Activated B cell treated with CpG ODN at 0.5 μM for 24 hours (primary cell): ENCODE measurements around the gene SLC30A7. TPM values are rescaled to one million over a fixed set of nuclear protein-coding genes. Genes with fewer than 3 reads are reported as not detected.

Experiments used
- ATAC-seq: fragments of 200-7000 bp; cut with Tn5 transposase; one replicate; pipeline ENCODE4 v1.10.0; 2021; ENCODE audit warnings: low read depth, mild to moderate bottlenecking, moderate library complexity
- CTCF ChIA-PET: fragments of 350-600 bp; sonication (Branson Sonifier 250); formaldehyde crosslinking; loops from one replicate; lab custom pipeline; 2021; ENCODE audit warnings: antibody characterized with exemption; lab: Charles Lee
- POLR2A ChIA-PET: fragments of 350-600 bp; sonication (Branson Sonifier 250); formaldehyde crosslinking; loops from one replicate; lab custom pipeline; 2021; ENCODE audit warnings: antibody characterized with exemption; lab: Charles Lee
- DNase-seq: peaks from one replicate; pipeline ENCODE4 v3.0.0; 2022
- H3K27ac Mint-ChIP-seq: one replicate; pipeline ENCODE4 v1.8.0; 2020; ENCODE audit warnings: mixed read lengths
- H3K27me3 Mint-ChIP-seq: one replicate; pipeline ENCODE4 v1.8.0; 2021; ENCODE audit warnings: mixed read lengths
- H3K36me3 Mint-ChIP-seq: one replicate; pipeline ENCODE4 v1.8.0; 2021; ENCODE audit warnings: low read depth, mixed read lengths
- H3K4me1 Mint-ChIP-seq: one replicate; pipeline ENCODE4 v1.8.0; 2021; ENCODE audit warnings: mixed read lengths
- H3K4me3 Mint-ChIP-seq: one replicate; pipeline ENCODE4 v1.8.0; 2020; ENCODE audit warnings: mild to moderate bottlenecking, mixed read lengths
- H3K9me3 Mint-ChIP-seq: one replicate; pipeline ENCODE4 v1.8.0; 2020; ENCODE audit warnings: mixed read lengths
- CTCF ChIP-seq: fragments of 200-600 bp; IDR thresholded peaks from one replicate; pipeline ENCODE4 v1.8.0; 2022; ENCODE audit warnings: antibody characterized with exemption, mild to moderate bottlenecking
- intact Hi-C: fragments of 100-400 bp; cut with micrococcal nuclease; formaldehyde crosslinking; loops from one replicate; pipeline ENCODE4 v1.15.1; 2024
- total RNA-seq: library from RNA; stranded (reverse); gene quantifications from 2 replicates; pipeline ENCODE4 v1.2.3, GENCODE V29; 2022

SLC30A7 gene
- total RNA-seq, 1 donor from 2014 or later = 25.7 TPM

GRCh38 chr1:100924991-100925390 lies 29.1 kb downstream of the SLC30A7 start:
- DNase-seq = no peak
- intact Hi-C loops = loop anchor here (5.0 kb wide), 1 partner anchor 102 kb away; the partner anchor contains the start of gene DPH5
- Mint-ChIP-seq H3K4me3 (no peak overlapping the region), H3K9me3 (no peaks in the 10 kb centered on the region), H3K27me3 (no peaks in the 10 kb centered on the region), H3K4me1 (peaks cover 16% of the 10 kb centered on the region), H3K27ac (peak overlapping the region; percentile 24), H3K36me3 (peaks cover 33% of the 10 kb centered on the region)
- no peak for TF ChIP-seq CTCF
- CTCF ChIA-PET = interaction anchor here (0.7 to 10.1 kb wide), 3 partner anchors 10 to 432 kb away, joined by 3 to 130 read pairs (median 4); no protein-coding TSS in a partner anchor
- ATAC-seq = no peak
- POLR2A ChIA-PET = interaction anchor here (1.4 kb wide), 1 partner anchor 311 kb away, joined by 5 read pairs; no protein-coding TSS in a partner anchor

GRCh38 chr1:100926240-100926639 lies 30.4 kb downstream of the SLC30A7 start:
- Mint-ChIP-seq H3K4me3 (no peak overlapping the region), H3K4me1 (peaks cover 17% of the 10 kb centered on the region), H3K9me3 (no peaks in the 10 kb centered on the region), H3K27ac (no peak overlapping the region), H3K36me3 (peaks cover 30% of the 10 kb centered on the region), H3K27me3 (no peaks in the 10 kb centered on the region)
- POLR2A ChIA-PET = no interaction called here
- CTCF ChIA-PET = interaction anchor here (10.1 kb wide), 1 partner anchor 363 kb away, joined by 130 read pairs; no protein-coding TSS in a partner anchor
- ATAC-seq (no peak), DNase-seq (no peak)
- intact Hi-C loops = no loop called here
- TF ChIP-seq CTCF = no peak

- DNase-seq (no peak), ATAC-seq (no peak)
- CTCF ChIA-PET = interaction anchor here (0.9 to 10.1 kb wide), 3 partner anchors 128 to 428 kb away, joined by 3 to 130 read pairs (median 3); no protein-coding TSS in a partner anchor
- H3K4me1 Mint-ChIP-seq = peaks cover 20% of the 10 kb centered on the region
- TF ChIP-seq CTCF = no peak
- H3K27ac Mint-ChIP-seq = no peak overlapping the region
- POLR2A ChIA-PET = no interaction called here
- no peak overlapping the region for H3K4me3 Mint-ChIP-seq
- no peaks in the 10 kb centered on the region for H3K27me3 Mint-ChIP-seq
- H3K9me3 Mint-ChIP-seq = no peaks in the 10 kb centered on the region
- peaks cover 32% of the 10 kb centered on the region for H3K36me3 Mint-ChIP-seq
- intact Hi-C loops = no loop called here
Observed at GRCh38 chr1:100927276-100927675, 31.4 kb downstream of the SLC30A7 start.

GRCh38 chr1:100928128-100928527 lies 32.2 kb downstream of the SLC30A7 start:
- no peaks in the 10 kb centered on the region for H3K27me3 Mint-ChIP-seq
- ChIA-PET CTCF (interaction anchor here (1.2 to 10.1 kb wide), 2 partner anchors 361 to 427 kb away, joined by 3 to 130 read pairs; no protein-coding TSS in a partner anchor), POLR2A (no interaction called here)
- DNase-seq (no peak), ATAC-seq (no peak)
- H3K36me3 Mint-ChIP-seq = peaks cover 30% of the 10 kb centered on the region
- no peak overlapping the region for H3K27ac Mint-ChIP-seq
- no peaks in the 10 kb centered on the region for H3K9me3 Mint-ChIP-seq
- no peak overlapping the region for H3K4me3 Mint-ChIP-seq
- intact Hi-C loops = no loop called here
- peaks cover 20% of the 10 kb centered on the region for H3K4me1 Mint-ChIP-seq
- TF ChIP-seq CTCF = no peak

GRCh38 chr1:100930494-100930893 lies 34.6 kb downstream of the SLC30A7 start:
- Mint-ChIP-seq H3K36me3 (peaks cover 34% of the 10 kb centered on the region), H3K4me3 (no peak overlapping the region), H3K9me3 (peaks cover 2% of the 10 kb centered on the region), H3K27me3 (no peaks in the 10 kb centered on the region), H3K27ac (no peak overlapping the region), H3K4me1 (peaks cover 18% of the 10 kb centered on the region)
- ATAC-seq = no peak
- no peak for TF ChIP-seq CTCF
- intact Hi-C loops = loop anchor here (2.0 kb wide), 1 partner anchor 358 kb away; no protein-coding TSS in a partner anchor
- CTCF ChIA-PET = interaction anchor here (1.0 to 10.1 kb wide), 2 partner anchors 308 to 359 kb away, joined by 3 to 130 read pairs; no protein-coding TSS in a partner anchor
- DNase-seq = no peak
- POLR2A ChIA-PET = interaction anchor here (0.6 to 0.8 kb wide), 2 partner anchors 10 to 322 kb away, joined by 3 to 4 read pairs; no protein-coding TSS in a partner anchor
